HG02642 (cell line): ENCODE results near the gene INPP4B.
"Not testable (repeated sequence)": the region's sequence is repeated elsewhere in the genome, so short reads cannot be mapped to it uniquely, and the experiment has no call there.

Source experiments
- ATAC-seq: cut with Tn5 transposase; IDR thresholded peaks from one replicate; pipeline ENCODE4 v1.9.1; 2021; ENCODE audit warnings: mild to moderate bottlenecking; ENCODE audit not compliant: unreplicated experiment, poor library complexity

Gene INPP4B

DNA sequence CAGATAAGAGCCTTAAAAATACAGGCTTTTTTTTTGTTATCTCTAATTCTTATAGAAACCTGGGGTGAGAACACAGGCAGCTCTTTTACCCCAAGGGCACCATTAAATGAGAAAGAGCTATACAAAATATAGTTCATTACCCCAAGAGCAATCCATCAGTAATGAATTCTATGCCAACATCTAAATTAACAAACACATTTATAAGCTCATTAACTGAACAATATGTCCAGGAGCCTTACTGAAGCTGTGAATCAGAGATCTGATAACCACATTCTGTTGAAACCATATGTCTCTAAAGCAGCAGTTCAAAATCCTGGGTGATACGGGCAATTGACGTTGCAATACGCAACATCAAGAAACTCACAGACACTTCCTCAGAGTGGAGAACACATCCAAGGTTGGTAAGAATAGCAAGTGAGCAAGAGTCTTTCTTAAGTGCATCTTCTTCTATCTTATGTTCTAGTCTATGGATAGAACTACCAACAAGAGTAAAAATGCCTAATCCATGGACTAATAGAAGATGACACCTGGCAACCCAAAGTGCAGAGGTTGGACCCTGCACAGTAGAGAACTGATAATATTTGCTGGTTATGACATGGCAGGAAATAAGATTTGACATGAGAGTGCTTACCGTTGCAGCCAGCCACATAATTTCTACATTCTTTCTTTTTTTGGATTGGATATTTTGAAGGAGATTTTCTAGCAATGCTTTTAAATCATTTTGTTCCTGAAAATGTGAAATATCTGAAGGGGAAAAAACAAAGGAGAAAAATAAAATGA lies 760.4 kb downstream of the INPP4B start:
- ATAC-seq, result no peak

DNA sequence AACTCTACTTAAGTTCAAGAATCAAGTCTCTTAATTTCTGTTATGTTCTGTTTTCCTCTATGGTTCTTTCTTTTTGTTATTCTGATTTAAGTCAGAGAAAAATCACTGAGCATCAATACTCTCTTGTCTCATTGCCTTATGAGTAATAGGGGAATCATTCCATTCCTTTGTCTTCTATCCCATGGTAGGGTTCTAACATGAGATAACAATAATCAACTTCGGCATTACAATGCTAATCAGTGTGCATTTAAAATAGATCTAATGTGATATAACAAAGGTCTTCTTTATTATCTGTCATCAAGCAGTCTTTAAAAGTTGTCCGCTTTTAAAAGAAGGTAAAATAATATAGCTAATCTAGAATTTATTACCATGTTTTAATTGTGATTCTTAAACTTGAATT lies 762.8 kb downstream of the INPP4B start:
- ATAC-seq, result no peak

DNA sequence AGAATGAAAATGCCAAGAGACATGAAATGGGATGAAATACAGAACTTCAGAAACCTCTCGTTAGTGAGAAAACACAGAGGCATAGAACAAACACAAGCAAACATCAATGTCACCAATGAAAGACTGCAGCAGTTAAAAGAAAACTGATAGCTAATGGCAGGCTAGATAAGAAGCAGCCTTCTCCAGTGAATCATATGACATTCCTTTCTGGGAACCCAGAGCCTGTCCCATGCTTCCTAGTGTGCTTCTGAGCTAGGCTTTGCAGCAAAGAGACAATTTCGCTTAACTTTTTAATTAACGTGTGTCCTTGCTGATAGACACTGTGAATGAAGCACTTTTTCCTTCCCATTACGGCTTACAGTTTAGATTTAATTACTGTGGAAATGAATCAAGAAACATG lies 765.1 kb downstream of the INPP4B start:
- no peak for ATAC-seq

DNA sequence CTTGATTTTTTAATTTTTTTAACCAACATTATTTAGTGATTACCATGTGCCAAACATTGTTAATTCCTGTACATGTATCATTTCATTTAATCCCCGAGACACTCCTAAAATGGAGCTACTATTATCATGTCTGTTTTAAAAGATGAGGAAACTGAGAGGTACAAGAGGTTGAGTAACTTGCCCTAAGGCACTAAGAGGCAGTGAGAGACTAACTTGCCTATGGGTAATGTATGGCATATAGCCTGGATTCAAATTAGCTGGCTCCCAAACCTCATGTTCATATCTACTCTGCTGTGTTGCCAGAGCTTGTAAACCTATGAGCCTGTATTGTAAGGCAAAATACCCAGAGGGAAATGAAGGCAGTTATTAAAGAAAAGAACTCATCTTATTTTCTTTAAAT lies 766.1 kb downstream of the INPP4B start:
- no peak for ATAC-seq

DNA sequence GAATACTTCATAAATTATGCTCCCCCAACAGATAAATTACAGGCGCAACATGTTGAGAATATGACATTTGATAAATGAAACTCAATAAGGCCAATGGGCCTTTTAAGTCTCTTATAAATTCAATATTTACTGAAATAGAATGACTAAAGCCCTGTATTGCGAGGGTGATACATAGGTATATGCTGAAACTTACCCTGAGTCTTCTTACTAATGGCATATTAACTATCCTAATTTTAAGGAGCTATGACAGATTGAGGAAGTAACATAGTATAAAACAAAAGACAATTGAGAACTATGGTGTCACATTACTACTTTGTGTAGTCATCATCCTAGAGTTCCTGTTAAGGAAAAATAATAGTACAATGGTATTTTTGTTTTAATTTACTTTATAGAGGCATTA lies 769.1 kb downstream of the INPP4B start:
- ATAC-seq, result no peak

DNA sequence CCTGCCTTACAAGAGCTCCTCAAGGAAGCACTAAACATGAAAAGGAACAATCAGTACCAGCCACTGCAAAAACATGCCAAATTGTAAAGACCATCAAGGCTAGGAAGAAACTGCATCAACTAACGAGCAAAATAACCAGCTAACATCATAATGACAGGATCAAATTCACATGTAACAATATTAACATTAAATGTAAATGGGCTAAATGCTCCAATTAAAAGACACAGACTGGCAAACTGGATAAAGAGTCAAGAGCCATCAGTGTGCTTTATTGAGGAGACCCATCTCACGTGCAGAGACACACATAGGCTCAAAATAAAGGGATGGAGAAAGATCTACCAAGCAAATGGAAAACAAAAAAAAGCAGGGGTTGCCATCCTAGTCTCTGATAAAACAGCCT lies 777.8 kb downstream of the INPP4B start:
- not testable (repeated sequence) for ATAC-seq

DNA sequence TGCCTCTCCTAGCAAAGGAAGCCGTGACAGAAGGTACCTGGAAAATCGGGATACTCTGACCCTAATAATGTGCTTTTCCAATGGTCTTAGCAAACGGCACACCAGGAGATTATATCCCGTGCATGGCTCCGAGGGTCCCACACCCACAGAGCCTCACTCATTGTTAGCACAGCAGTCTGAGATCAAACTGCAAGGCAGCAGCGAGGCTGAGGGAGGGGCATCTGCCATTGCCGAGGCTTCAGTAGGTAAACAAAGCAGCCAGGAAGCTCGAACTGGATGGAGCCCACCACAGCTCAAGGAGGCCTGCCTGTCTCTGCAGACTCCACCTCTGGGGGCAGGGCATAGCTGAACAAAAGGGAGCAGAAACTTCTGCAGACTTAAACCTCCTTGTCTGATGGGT lies 779.5 kb downstream of the INPP4B start:
- ATAC-seq, result not testable (repeated sequence)

DNA sequence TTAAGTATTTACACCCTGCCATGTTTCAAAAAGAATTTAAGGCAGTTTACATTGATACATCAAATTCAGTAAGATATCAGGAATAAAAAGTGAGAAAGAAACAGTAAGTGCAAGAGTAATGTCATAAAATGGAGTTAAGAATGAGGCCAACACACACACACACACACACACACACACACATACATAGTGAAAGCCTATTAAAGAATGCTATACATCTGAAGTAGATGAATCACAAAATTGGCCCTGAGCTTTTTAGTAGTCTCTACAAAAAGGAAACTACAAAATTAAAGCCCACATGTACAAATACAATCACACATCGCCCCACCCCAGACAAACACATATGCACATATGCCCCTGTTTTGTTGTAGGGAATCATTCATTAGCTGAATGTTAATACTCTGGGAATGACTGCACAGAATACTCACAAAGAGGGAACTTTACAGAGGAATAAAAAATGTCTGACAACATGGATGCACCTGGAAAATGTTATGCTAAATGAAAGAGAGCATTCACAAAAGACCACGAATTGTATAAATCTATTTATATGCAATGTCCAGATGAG lies 780.9 kb downstream of the INPP4B start:
- ATAC-seq, result no peak

- ATAC-seq, result no peak
These were observed 781.9 kb downstream of the INPP4B start for GRCh38 chr4:142064181-142064580.

DNA sequence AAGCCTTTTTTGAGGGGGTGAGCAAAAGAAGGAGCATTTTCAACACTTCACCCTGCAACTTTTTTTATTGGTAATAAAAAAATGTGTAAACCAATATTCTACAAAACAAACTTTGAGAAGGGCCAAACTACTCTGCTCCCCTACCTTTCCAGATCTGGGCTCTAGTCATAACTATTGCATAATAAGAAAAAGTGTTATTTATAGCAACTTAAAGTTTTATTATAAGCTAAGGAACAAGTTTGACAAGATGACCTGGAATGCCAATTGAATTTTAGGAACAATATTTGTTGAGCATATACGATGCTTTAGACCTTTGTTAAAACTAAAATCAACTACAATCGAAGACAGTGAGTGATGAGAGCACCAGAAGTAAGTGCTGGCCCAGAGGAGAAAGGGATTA lies 800.1 kb downstream of the INPP4B start:
- ATAC-seq, result no peak

- ATAC-seq, result no peak
These were observed 801.8 kb downstream of the INPP4B start for GRCh38 chr4:142044271-142044670.

GRCh38 chr4:142043509-142043908 lies 802.6 kb downstream of the INPP4B start:
- ATAC-seq, result no peak

DNA sequence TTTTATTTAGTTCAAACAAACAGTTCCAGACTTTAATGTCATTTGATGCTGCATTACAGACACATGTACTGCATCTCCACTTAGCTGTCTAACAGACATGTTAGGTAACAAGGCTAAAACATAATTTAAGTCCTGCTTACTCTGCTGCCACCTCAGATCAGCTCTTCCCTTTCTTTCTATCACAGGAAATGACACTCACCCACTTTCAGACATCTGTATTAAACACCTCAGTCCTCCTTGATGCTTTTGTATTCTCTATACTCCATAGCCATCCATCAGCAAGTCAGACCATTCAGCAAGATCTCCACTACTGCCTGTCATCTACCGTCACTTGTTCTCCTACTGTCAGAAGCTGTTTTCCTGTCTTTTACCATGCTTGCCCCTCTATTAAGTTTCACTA lies 804.3 kb downstream of the INPP4B start:
- ATAC-seq, result no peak

DNA sequence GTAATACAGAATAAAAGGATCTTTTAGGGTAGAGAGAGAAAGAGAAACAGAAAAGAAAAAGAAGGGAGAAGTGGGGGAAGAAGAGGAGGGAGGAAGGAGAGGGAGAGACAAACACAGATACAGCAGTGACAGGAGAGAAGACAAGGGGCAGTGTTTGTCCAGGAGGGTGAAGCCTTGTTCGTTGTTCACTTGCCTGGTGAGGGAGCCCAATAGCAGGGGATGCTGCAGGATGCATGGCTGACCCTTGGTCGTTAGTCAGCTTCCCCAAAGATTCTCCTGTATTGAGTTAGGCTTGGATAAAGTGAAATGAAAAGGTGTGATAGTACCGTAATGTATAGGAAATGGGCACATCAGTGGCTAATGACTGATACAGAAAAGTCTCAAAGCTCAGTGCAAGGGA lies 806.1 kb downstream of the INPP4B start:
- ATAC-seq, result no peak

GRCh38 chr4:142036795-142037583 lies 809.1 kb downstream of the INPP4B start:
- ATAC-seq, result no peak

DNA sequence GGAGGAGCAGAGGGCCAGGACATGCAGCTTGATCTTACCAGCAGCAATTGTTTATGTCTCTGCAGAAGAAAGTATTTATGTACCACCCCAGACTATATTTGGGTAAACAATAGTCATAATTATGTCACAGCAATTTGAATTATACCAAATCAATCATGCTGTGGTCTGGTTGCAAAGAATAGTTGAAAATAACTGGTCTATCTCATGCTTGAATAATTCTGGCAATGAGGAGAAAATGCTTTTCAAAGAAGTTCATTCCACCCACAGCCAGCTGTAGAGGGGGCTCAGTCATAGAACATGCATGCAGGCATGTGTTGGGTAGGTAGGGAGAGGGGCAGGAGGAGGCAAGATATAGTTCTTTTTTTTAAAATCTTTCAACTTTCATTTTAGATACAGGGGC lies 810.5 kb downstream of the INPP4B start:
- no peak for ATAC-seq

DNA sequence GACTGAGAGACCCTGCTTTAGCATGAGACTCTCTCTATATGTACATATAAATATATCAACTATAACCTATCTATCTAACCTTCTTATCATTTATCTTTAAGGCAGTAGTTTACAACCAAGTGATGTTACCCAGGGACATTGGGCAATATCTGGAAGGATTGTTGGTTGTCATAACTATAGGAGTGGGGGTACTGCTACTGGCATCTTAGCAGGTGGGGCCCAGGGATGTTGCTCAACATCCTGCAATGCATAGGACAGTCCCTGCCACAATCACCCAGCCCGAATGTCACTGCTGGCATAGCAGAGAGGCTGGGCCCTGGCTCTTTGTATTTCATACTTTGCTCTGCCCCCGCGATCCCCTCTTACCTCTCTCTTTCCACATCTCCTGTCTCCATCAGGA lies 812.0 kb downstream of the INPP4B start:
- no peak for ATAC-seq

DNA sequence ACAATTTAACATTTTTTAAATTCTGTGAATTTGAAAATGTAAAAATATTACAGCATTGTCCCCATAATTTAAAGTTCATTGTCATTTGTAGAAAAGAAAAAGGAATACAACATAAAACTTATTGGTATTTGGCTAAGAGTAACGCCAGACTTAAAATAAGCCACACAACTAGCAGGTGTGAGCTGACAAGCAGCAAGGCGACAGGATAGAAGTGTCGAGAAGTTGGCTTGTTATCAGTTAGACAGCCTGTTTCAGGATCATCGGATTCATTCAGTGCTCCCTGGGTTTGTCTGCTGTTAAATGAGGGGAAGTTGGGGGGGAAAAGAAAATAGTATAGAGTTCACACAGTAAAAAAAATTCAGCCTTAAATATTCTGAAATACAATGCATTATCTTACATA lies 816.1 kb downstream of the INPP4B start:
- ATAC-seq, result no peak

GRCh38 chr4:142021761-142022160 lies 824.3 kb downstream of the INPP4B start:
- no peak for ATAC-seq

DNA sequence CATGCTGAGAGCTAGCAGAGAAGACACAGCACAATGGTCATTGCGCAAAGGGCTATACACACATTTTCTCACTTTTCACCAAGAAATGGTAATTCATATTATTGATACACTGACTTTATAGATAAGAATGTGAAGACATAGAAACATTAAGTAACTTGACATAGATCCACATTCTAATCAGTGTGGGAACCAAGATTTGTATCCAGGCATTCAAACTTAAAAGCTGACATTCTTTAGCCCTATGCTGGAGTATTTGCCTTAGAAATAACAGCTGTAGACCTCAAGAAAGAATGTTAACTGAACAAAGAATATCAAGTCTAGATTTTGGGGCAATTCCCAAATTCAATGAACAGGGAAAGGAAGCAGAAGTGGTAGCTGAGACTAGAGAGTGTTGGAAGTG lies 824.9 kb downstream of the INPP4B start:
- no peak for ATAC-seq

- ATAC-seq, result peak; percentile 58
These were observed 830.1 kb downstream of the INPP4B start for GRCh38 chr4:142016031-142016430.
